BJ (cell line): ENCODE measurements around the gene KCNIP4. TPM values are rescaled to one million over a fixed set of nuclear protein-coding genes. Genes with fewer than 3 reads are reported as not detected.

Source experiments
- CTCF ChIA-PET: fragments of 350-600 bp; formaldehyde crosslinking; extraction: SDS; loops from one replicate; lab custom pipeline; 2021; ENCODE audit warnings: antibody characterized with exemption, inconsistent platforms; lab: Yijun Ruan, JAX
- POLR2A ChIA-PET: fragments of 300-600 bp; sonication (Branson Sonifier 250); formaldehyde crosslinking; extraction: SDS; loops from one replicate; lab custom pipeline; 2021; ENCODE audit warnings: antibody characterized with exemption; lab: Charles Lee
- DNase-seq: peaks from one replicate; pipeline ENCODE4 v3.0.0-alpha.2; 2011; ENCODE audit warnings: low read depth
- H3K27me3 ChIP-seq: 2 replicates; pipeline ENCODE4 v1.6.0; 2011; ENCODE audit warnings: low read length; ENCODE audit not compliant: control insufficient read depth, insufficient read depth
- H3K36me3 ChIP-seq: 2 replicates; pipeline ENCODE4 v1.5.1; 2011; ENCODE audit warnings: low read length; ENCODE audit not compliant: control insufficient read depth, insufficient read depth
- H3K4me3 ChIP-seq: 2 replicates; pipeline ENCODE4 v1.5.1; 2011; ENCODE audit warnings: low read depth, mild to moderate bottlenecking, control low read depth, low read length
- CTCF ChIP-seq: IDR thresholded peaks from 2 replicates; pipeline ENCODE4 v1.5.1; 2011; ENCODE audit warnings: low read depth, mild to moderate bottlenecking, control low read depth, inconsistent platforms, low read length, moderate library complexity; ENCODE audit not compliant: insufficient read depth
- polyA plus RNA-seq: library from polyadenylated mRNA; depleted of rRNA; stranded (reverse); fragments of >200 nt; gene quantifications from 2 replicates; pipeline ENCODE4 v1.2.3, GENCODE V29; 2011

The KCNIP4 gene
- polyA plus RNA-seq, 1 experiment = not detected

- CTCF ChIA-PET = no interaction called here
Observed at GRCh38 chr4:21034728-21035127, 913.8 kb downstream of the KCNIP4 start.

GRCh38 chr4:21032089-21032645 lies 916.4 kb downstream of the KCNIP4 start:
- DNase-seq = no peak
- ChIA-PET POLR2A (no interaction called here), CTCF (interaction anchor here (0.6 kb wide), 1 partner anchor 17 kb away, joined by 3 read pairs; no protein-coding TSS in a partner anchor)
- H3K36me3 ChIP-seq = no peaks in the 10 kb centered on the region
- TF ChIP-seq CTCF = no peak
- no peaks in the 10 kb centered on the region for H3K27me3 ChIP-seq
- H3K4me3 ChIP-seq = no peak overlapping the region

More at GRCh38 chr4:21034728-21035127, 913.8 kb downstream of the KCNIP4 start:
- DNase-seq = no peak
- no peak overlapping the region for H3K4me3 ChIP-seq
- no peaks in the 10 kb centered on the region for H3K27me3 ChIP-seq
- TF ChIP-seq CTCF = no peak
- H3K36me3 ChIP-seq = no peaks in the 10 kb centered on the region
- POLR2A ChIA-PET = no interaction called here

- TF ChIP-seq CTCF = no peak
- CTCF ChIA-PET = no interaction called here
- Histone ChIP-seq H3K36me3 (no peaks in the 10 kb centered on the region), H3K27me3 (no peaks in the 10 kb centered on the region), H3K4me3 (no peak overlapping the region)
- POLR2A ChIA-PET = no interaction called here
- DNase-seq = no peak
Observed at GRCh38 chr4:21018817-21019216, 929.8 kb downstream of the KCNIP4 start.

GRCh38 chr4:21013501-21013900 lies 935.1 kb downstream of the KCNIP4 start:
- DNase-seq = no peak
- no peaks in the 10 kb centered on the region for H3K36me3 ChIP-seq
- H3K27me3 ChIP-seq = no peaks in the 10 kb centered on the region
- ChIA-PET CTCF (no interaction called here), POLR2A (no interaction called here)
- no peak for TF ChIP-seq CTCF
- H3K4me3 ChIP-seq = no peak overlapping the region

DNA sequence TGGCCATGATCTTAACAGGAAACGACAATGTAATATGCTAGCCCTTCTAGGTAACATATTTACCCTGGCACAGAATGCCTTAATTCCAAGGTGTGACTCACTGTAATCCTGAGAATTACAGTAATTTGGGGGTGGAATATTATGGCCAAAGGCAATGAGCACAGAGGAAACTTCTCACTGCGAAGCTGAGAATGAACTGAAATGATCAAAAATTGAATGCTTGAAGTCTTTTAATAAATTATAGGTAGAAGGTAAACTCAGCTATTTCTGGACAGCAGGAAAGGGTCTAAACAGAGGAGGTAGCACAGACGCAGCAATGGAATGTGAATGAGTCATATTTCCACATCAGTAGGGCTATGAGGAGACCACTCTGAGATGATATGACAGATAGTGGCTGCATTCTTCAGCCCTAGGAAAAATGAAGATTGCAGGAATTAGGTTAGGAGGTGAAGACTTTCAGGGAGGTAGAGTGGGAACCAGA lies 935.7 kb downstream of the KCNIP4 start:
- H3K36me3 ChIP-seq = no peaks in the 10 kb centered on the region
- no peaks in the 10 kb centered on the region for H3K27me3 ChIP-seq
- no peak for TF ChIP-seq CTCF
- no peak for DNase-seq
- POLR2A ChIA-PET = no interaction called here
- CTCF ChIA-PET = no interaction called here
- H3K4me3 ChIP-seq = no peak overlapping the region
